Colonic mucosa (tissue), 4 donors: ENCODE data around the gene HOXB3. TPM values are rescaled to one million over a fixed set of nuclear protein-coding genes. Genes with fewer than 3 reads are reported as not detected.

Experiments
- DNase-seq: peaks from one replicate; pipeline ENCODE4 v3.0.0-alpha.2; 2020
- H3K27ac ChIP-seq: fragments of 200-600 bp; one replicate; pipeline ENCODE4 v1.8.0; 2021
- H3K27me3 ChIP-seq: fragments of 200-600 bp; one replicate; pipeline ENCODE4 v1.8.0; 2021
- H3K36me3 ChIP-seq: fragments of 200-600 bp; one replicate; pipeline ENCODE4 v1.8.0; 2021
- H3K4me1 ChIP-seq: fragments of 200-600 bp; one replicate; pipeline ENCODE4 v1.8.0; 2021; ENCODE audit warnings: mild to moderate bottlenecking
- H3K4me3 ChIP-seq: fragments of 200-600 bp; one replicate; pipeline ENCODE4 v1.8.0; 2021
- H3K9ac ChIP-seq, 2 donors: one replicate each; pipeline ENCODE4 v1.7.0; 2013; ENCODE audit warnings: control low read depth in 2 of 2, low read depth in 2 of 2, low read length in 2 of 2
- H3K9me3 ChIP-seq: fragments of 200-600 bp; one replicate; pipeline ENCODE4 v1.8.0; 2021
- intact Hi-C: fragments of 100-400 bp; cut with DNase I; formaldehyde crosslinking; loops from one replicate; pipeline ENCODE4 v1.14.1; 2022
- total RNA-seq, 2 donors: library from RNA; stranded (reverse); fragmentation: NEBNext Ultra II Directional in 1 of 2; extraction: Animal tissue kit (Norgen Biotek cat#: 25700) in 1 of 2; gene quantifications; one replicate each; pipeline ENCODE4 v1.2.1, GENCODE V29; 2021
- TF ChIP-seq, protein P1 (sequence below): fragments of 200-600 bp; IDR thresholded peaks from one replicate; pipeline ENCODE4 v1.8.0; 2022; ENCODE audit warnings: antibody characterized with exemption, mild to moderate bottlenecking
- donor health status: healthy.
- donor health status: DM: no; HTN: no; CAD: no.
- donor health status: DM: no; HTN: no; CAD: no.

Gene HOXB3
- total RNA-seq, 2 donors from 2014 or later = 17.4 to 31.8 TPM

DNA sequence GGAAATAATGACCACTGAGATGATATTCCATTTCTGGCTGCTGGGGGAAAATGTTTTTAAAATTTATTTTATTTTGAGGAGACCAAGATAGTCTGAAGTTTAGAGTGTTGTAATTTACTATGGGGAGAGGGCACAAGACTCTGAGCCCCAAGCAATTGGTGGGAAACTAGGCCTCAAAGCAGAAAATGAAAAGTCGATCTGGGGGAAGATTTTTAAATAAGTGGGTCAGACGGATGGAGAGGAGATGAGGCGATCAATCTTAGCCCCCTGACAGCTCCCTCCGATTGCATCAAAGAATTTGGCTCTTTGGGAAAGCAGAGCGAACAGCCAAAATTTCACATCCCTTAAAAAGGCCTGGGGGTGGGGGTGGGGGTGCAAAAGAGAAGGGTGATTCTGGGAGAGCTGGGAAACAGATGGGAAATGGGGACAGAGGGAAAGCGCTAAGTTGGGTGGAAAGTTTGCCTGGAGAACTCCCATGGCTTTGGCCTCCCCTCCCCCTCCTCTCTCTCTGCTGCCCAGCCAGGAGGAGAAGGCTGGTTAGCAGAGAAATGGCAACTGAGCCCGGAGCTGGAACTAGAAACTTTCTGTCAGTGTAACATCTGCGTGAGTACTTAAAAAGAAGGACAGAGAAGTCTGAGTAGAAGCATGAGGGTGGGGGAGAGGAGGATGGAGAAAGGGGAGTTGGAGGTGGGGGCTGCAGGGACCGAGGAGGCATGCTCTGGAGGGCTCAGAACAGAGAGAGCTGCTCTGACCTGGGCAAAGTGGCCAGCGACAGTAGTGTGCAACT is 43.7 kb downstream of the HOXB3 start:
- H3K27me3 ChIP-seq = no peaks in the 10 kb centered on the region
- peaks cover 7% of the 10 kb centered on the region for H3K4me1 ChIP-seq
- intact Hi-C loops = no loop called here
- H3K4me3 ChIP-seq = no peak overlapping the region
- no peaks in the 10 kb centered on the region for H3K9me3 ChIP-seq
- no peak for DNase-seq
- H3K27ac ChIP-seq = peak overlapping the region; percentile 87
- H3K9ac ChIP-seq = peak overlapping the region; percentile 8 to 52
- TF ChIP-seq, protein P1, sequence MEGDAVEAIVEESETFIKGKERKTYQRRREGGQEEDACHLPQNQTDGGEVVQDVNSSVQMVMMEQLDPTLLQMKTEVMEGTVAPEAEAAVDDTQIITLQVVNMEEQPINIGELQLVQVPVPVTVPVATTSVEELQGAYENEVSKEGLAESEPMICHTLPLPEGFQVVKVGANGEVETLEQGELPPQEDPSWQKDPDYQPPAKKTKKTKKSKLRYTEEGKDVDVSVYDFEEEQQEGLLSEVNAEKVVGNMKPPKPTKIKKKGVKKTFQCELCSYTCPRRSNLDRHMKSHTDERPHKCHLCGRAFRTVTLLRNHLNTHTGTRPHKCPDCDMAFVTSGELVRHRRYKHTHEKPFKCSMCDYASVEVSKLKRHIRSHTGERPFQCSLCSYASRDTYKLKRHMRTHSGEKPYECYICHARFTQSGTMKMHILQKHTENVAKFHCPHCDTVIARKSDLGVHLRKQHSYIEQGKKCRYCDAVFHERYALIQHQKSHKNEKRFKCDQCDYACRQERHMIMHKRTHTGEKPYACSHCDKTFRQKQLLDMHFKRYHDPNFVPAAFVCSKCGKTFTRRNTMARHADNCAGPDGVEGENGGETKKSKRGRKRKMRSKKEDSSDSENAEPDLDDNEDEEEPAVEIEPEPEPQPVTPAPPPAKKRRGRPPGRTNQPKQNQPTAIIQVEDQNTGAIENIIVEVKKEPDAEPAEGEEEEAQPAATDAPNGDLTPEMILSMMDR = no peak
- no peaks in the 10 kb centered on the region for H3K36me3 ChIP-seq

DNA sequence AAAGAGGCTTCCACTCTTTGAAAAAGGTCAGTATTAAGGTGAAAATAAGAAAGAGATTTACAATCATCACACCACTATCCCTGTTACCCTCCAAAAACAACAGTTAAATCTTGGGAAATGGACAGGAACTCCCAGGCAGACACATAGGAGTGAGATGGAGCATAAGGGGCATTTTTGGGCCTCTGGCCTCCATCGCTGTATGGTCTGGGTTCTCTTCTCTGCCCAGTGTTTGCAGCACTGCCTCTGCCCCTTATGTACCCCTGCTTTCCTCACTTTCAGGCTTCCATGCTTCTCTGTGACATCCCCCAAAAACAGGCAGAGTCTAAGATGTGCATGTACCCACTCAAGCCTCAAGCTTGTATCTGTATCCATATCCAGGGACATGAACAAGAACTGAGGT is 44.5 kb downstream of the HOXB3 start:
- Histone ChIP-seq H3K9me3 (no peaks in the 10 kb centered on the region), H3K4me1 (peaks cover 7% of the 10 kb centered on the region), H3K36me3 (no peaks in the 10 kb centered on the region), H3K27me3 (no peaks in the 10 kb centered on the region), H3K27ac (peak overlapping the region; percentile 87), H3K9ac (peak overlapping the region in 1 of 2 donors; percentile 59), H3K4me3 (no peak overlapping the region)
- intact Hi-C loops = no loop called here
- DNase-seq = no peak
- TF ChIP-seq, protein P1 = no peak

GRCh38 chr17:48545022-48545375 is 45.0 kb downstream of the HOXB3 start, which contains the start of gene HOXB2:
Gene HOXB2 (minus strand): TSS chr17:48545109. CDS start chr17:48544911, 198 bp downstream.
- H3K9me3 ChIP-seq = no peaks in the 10 kb centered on the region
- H3K36me3 ChIP-seq = no peaks in the 10 kb centered on the region
- intact Hi-C loops = no loop called here
- no peak for DNase-seq
- peak within 1 kb of the TSS; percentile 65 to 70 for H3K9ac ChIP-seq
- peak within 1 kb of the TSS; percentile 62 for H3K4me3 ChIP-seq
- H3K4me1 ChIP-seq = peaks cover 7% of the 10 kb centered on the region
- peak within 1 kb of the TSS; percentile 87 for H3K27ac ChIP-seq
- TF ChIP-seq, protein P1 = no peak
- no peaks in the 10 kb centered on the region for H3K27me3 ChIP-seq

DNA sequence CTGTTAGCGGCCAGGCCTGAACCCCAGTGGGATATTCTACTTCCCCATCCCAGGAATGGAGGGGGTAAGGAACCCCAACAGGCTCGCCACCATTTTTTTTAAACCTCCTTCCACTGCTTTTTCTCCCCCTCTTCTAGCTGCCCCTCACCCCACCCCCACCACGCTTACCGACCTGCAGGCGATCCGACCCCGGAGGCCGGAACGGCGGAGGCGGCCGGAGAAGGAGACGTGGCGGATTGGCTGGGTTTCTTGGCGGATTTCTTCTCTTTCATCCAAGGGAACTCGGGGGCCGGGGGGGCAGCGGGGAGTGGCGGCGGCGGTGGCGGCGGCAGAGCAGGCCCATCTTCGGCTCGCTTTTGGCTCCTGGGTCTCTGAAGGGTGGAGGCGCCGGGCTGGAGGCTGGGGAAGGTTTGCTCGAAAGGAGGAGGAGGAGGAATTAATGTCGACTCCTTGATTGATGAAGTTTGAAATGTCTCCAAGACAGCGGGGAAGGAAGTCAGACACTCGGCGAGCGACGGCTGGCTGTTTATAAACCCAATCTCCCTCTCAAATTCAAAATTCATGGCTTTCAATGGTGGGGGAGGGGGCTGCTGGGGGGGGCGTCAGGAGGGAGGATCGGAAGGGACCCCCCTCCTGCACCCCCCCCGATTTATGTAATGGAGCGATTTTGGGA is 45.6 kb downstream of the HOXB3 start:
- Histone ChIP-seq H3K4me1 (peaks cover 7% of the 10 kb centered on the region), H3K27me3 (no peaks in the 10 kb centered on the region), H3K27ac (peak overlapping the region; percentile 87)

GRCh38 chr17:48543854-48544348 is 46.1 kb downstream of the HOXB3 start:
- peak overlapping the region; percentile 65 to 70 for H3K9ac ChIP-seq

More for the DNA sequence above, 45.6 kb downstream of the HOXB3 start:
- Histone ChIP-seq H3K36me3 (no peaks in the 10 kb centered on the region), H3K9ac (peak overlapping the region; percentile 57 to 70), H3K9me3 (no peaks in the 10 kb centered on the region), H3K4me3 (peak overlapping the region; percentile 62)
- TF ChIP-seq, protein P1 = no peak
- peak; percentile 72 for DNase-seq
- intact Hi-C loops = no loop called here

More at GRCh38 chr17:48543854-48544348, 46.1 kb downstream of the HOXB3 start:
- no peaks in the 10 kb centered on the region for H3K36me3 ChIP-seq
- H3K9me3 ChIP-seq = no peaks in the 10 kb centered on the region
- DNase-seq = no peak
- H3K27me3 ChIP-seq = no peaks in the 10 kb centered on the region
- H3K27ac ChIP-seq = peak overlapping the region; percentile 87
- H3K4me3 ChIP-seq = peak overlapping the region; percentile 62
- H3K4me1 ChIP-seq = peaks cover 7% of the 10 kb centered on the region
- TF ChIP-seq, protein P1 = no peak
- intact Hi-C loops = no loop called here
